Osteoblast (primary cell): ENCODE data around the gene ANKRD26. TPM values are rescaled to one million over a fixed set of nuclear protein-coding genes. Genes with fewer than 3 reads are reported as not detected.
"Not testable (repeated sequence)": the region's sequence is repeated elsewhere in the genome, so short reads cannot be mapped to it uniquely, and the experiment has no call there.

ENCODE experiments used
- DNase-seq: peaks from one replicate; pipeline ENCODE4 v3.0.0; 2011; ENCODE audit warnings: low spot score, mixed read lengths; ENCODE audit not compliant: insufficient read length; ENCODE audit errors: missing footprints
- H2AFZ ChIP-seq: 2 replicates; pipeline ENCODE4 v1.6.0; 2011; ENCODE audit warnings: mild to moderate bottlenecking, low read length
- H3K27ac ChIP-seq: 2 replicates; pipeline ENCODE4 v1.5.1; 2011; ENCODE audit warnings: mild to moderate bottlenecking, low read depth, low read length, moderate library complexity
- H3K27me3 ChIP-seq: 2 replicates; pipeline ENCODE4 v1.6.0; 2012; ENCODE audit warnings: mild to moderate bottlenecking, control low read depth, inconsistent platforms, low read length, moderate library complexity; ENCODE audit not compliant: insufficient read depth
- H3K36me3 ChIP-seq: 2 replicates; pipeline ENCODE4 v1.5.1; 2011; ENCODE audit warnings: mild to moderate bottlenecking, low read length, control low read depth, moderate library complexity; ENCODE audit not compliant: insufficient read depth
- H3K4me1 ChIP-seq: 2 replicates; pipeline ENCODE4 v1.5.1; 2011; ENCODE audit warnings: mild to moderate bottlenecking, low read length, control low read depth, moderate library complexity; ENCODE audit not compliant: insufficient read depth
- H3K4me2 ChIP-seq: 2 replicates; pipeline ENCODE4 v1.6.0; 2011; ENCODE audit warnings: mild to moderate bottlenecking, low read length; ENCODE audit not compliant: insufficient read depth
- H3K4me3 ChIP-seq: fragments of 200-600 bp; sonication (generic); 3 replicates; pipeline ENCODE4 v1.5.1; 2012; ENCODE audit warnings: mild to moderate bottlenecking, low read length, inconsistent platforms; ENCODE audit not compliant: insufficient read depth
- H3K79me2 ChIP-seq: 2 replicates; pipeline ENCODE4 v1.6.0; 2012; ENCODE audit warnings: mild to moderate bottlenecking, low read length, control low read depth, inconsistent platforms; ENCODE audit not compliant: insufficient read depth
- H3K9me3 ChIP-seq: 2 replicates; pipeline ENCODE4 v1.5.1; 2011; ENCODE audit warnings: low read depth, low read length, control low read depth
- H4K20me1 ChIP-seq: 2 replicates; pipeline ENCODE4 v1.6.0; 2012; ENCODE audit warnings: mild to moderate bottlenecking, low read length, control low read depth; ENCODE audit not compliant: insufficient read depth
- CTCF ChIP-seq: IDR thresholded peaks from 2 replicates; pipeline ENCODE4 v1.5.1; 2011; ENCODE audit warnings: mild to moderate bottlenecking, low read depth, low read length, moderate library complexity; ENCODE audit errors: extremely low read depth
- total RNA-seq: library from RNA; depleted of rRNA; stranded (reverse); fragments of >200 nt; gene quantifications from 2 replicates; pipeline ENCODE4 v1.2.3, GENCODE V29; 2012

Gene ANKRD26
- total RNA-seq, 1 donor: 10.9 TPM

GRCh38 chr10:27072436-27073114 is 27.7 kb downstream of the ANKRD26 start:
- peaks cover 32% of the 10 kb centered on the region for H3K36me3 ChIP-seq
- H3K4me2 ChIP-seq: no peak overlapping the region
- H4K20me1 ChIP-seq: no peaks in the 10 kb centered on the region
- H3K4me3 ChIP-seq: no peak overlapping the region
- H3K9me3 ChIP-seq: no peaks in the 10 kb centered on the region
- no peak overlapping the region for H2AFZ ChIP-seq
- H3K79me2 ChIP-seq: peaks cover 20% of the 10 kb centered on the region
- H3K4me1 ChIP-seq: no peaks in the 10 kb centered on the region
- H3K27ac ChIP-seq: no peak overlapping the region
- DNase-seq: no peak
- TF ChIP-seq CTCF: no peak
- no peaks in the 10 kb centered on the region for H3K27me3 ChIP-seq

- Histone ChIP-seq H3K36me3 (peaks cover 17% of the 10 kb centered on the region), H4K20me1 (no peaks in the 10 kb centered on the region), H3K27me3 (no peaks in the 10 kb centered on the region), H3K4me1 (no peaks in the 10 kb centered on the region), H3K4me2 (no peak overlapping the region), H3K4me3 (no peak overlapping the region), H2AFZ (no peak overlapping the region), H3K79me2 (peaks cover 11% of the 10 kb centered on the region), H3K27ac (no peak overlapping the region), H3K9me3 (no peaks in the 10 kb centered on the region)
- no peak for TF ChIP-seq CTCF
- DNase-seq: no peak
Observed at GRCh38 chr10:27068217-27068891, 31.9 kb downstream of the ANKRD26 start.

GRCh38 chr10:27065084-27065483 is 35.2 kb downstream of the ANKRD26 start:
- Histone ChIP-seq H3K79me2 (no peaks in the 10 kb centered on the region), H3K4me2 (no peak overlapping the region), H3K4me1 (no peaks in the 10 kb centered on the region), H3K36me3 (peaks cover 16% of the 10 kb centered on the region), H3K4me3 (no peak overlapping the region), H2AFZ (no peak overlapping the region), H4K20me1 (no peaks in the 10 kb centered on the region), H3K9me3 (no peaks in the 10 kb centered on the region), H3K27ac (no peak overlapping the region), H3K27me3 (no peaks in the 10 kb centered on the region)
- DNase-seq: no peak
- no peak for TF ChIP-seq CTCF

- H4K20me1 ChIP-seq: no peaks in the 10 kb centered on the region
- no peak for TF ChIP-seq CTCF
- no peak for DNase-seq
- peaks cover 11% of the 10 kb centered on the region for H3K36me3 ChIP-seq
- H3K79me2 ChIP-seq: no peaks in the 10 kb centered on the region
- H2AFZ ChIP-seq: no peak overlapping the region
- no peaks in the 10 kb centered on the region for H3K9me3 ChIP-seq
- H3K4me2 ChIP-seq: no peak overlapping the region
- H3K27me3 ChIP-seq: no peaks in the 10 kb centered on the region
- H3K4me3 ChIP-seq: no peak overlapping the region
- H3K27ac ChIP-seq: no peak overlapping the region
- H3K4me1 ChIP-seq: no peaks in the 10 kb centered on the region
Observed at GRCh38 chr10:27052656-27053055, 47.6 kb downstream of the ANKRD26 start.

- not testable (repeated sequence) for H3K4me1 ChIP-seq, H4K20me1 ChIP-seq, H3K9me3 ChIP-seq, H2AFZ ChIP-seq, H3K79me2 ChIP-seq, H3K4me2 ChIP-seq, H3K27ac ChIP-seq, H3K4me3 ChIP-seq, DNase-seq, H3K27me3 ChIP-seq
- H3K36me3 ChIP-seq: peaks cover 10% of the 10 kb centered on the region
Observed at GRCh38 chr10:27045247-27045646, 55.0 kb downstream of the ANKRD26 start.
